OCI-LY1 (cell line): ENCODE data around the gene SORT1.

Source experiments
- H2AFZ ChIP-seq: fragments of 200-600 bp; sonication (generic), shearing (Covaris generic); 2 replicates; pipeline ENCODE4 v1.6.0; 2014; ENCODE audit warnings: antibody characterized with exemption, mild to moderate bottlenecking, low read length
- H3F3A ChIP-seq: fragments of 200-600 bp; sonication (generic), shearing (Covaris generic); 2 replicates; pipeline ENCODE4 v1.6.0; 2014; ENCODE audit warnings: mild to moderate bottlenecking, antibody characterized with exemption, low read length, moderate library complexity; ENCODE audit not compliant: insufficient read depth
- H3K27ac ChIP-seq: fragments of 200-600 bp; sonication (generic); 2 replicates; pipeline ENCODE4 v1.5.1; 2014; ENCODE audit warnings: low read length, mixed run types, mild to moderate bottlenecking, low read depth; ENCODE audit not compliant: poor library complexity, severe bottlenecking
- H3K27me3 ChIP-seq: fragments of 200-600 bp; sonication (generic); 2 replicates; pipeline ENCODE4 v1.6.0; 2014; ENCODE audit warnings: antibody characterized with exemption, mild to moderate bottlenecking, low read length, moderate library complexity; ENCODE audit not compliant: insufficient read depth
- H3K36me3 ChIP-seq: fragments of 200-600 bp; sonication (generic); 2 replicates; pipeline ENCODE4 v1.6.1; 2014; ENCODE audit warnings: mild to moderate bottlenecking, antibody characterized with exemption, low read length, moderate library complexity, mixed read lengths; ENCODE audit not compliant: insufficient read depth
- H3K4me1 ChIP-seq: fragments of 200-600 bp; sonication (generic); 2 replicates; pipeline ENCODE4 v1.5.1; 2014; ENCODE audit warnings: mild to moderate bottlenecking, low read length, moderate library complexity; ENCODE audit not compliant: insufficient read depth, severe bottlenecking
- H3K4me2 ChIP-seq: fragments of 200-600 bp; sonication (generic), shearing (Covaris generic); 2 replicates; pipeline ENCODE4 v1.6.1; 2014; ENCODE audit warnings: low read length
- H3K4me3 ChIP-seq: fragments of 200-600 bp; sonication (generic); 2 replicates; pipeline ENCODE4 v1.5.1; 2014; ENCODE audit warnings: low read length, low read depth, mild to moderate bottlenecking, mixed read lengths; ENCODE audit not compliant: poor library complexity, severe bottlenecking
- H3K79me2 ChIP-seq: fragments of 200-600 bp; shearing (Covaris generic); 2 replicates; pipeline ENCODE4 v1.6.1; 2016; ENCODE audit warnings: mixed run types, low read length, mixed read lengths; ENCODE audit not compliant: insufficient read depth
- H3K9ac ChIP-seq: fragments of 200-600 bp; sonication (generic), shearing (Covaris generic); 2 replicates; pipeline ENCODE4 v1.6.1; 2014; ENCODE audit warnings: mild to moderate bottlenecking, low read length, mixed read lengths
- H3K9me2 ChIP-seq: fragments of 200-600 bp; sonication (generic), shearing (Covaris generic); 2 replicates; pipeline ENCODE4 v1.6.1; 2014; ENCODE audit warnings: low read depth, mild to moderate bottlenecking, low read length, mixed read lengths
- H3K9me3 ChIP-seq: fragments of 200-600 bp; shearing (Covaris generic); 2 replicates; pipeline ENCODE4 v1.6.1; 2014; ENCODE audit warnings: low read length, mixed read lengths
- H4K20me1 ChIP-seq: fragments of 200-600 bp; sonication (generic), shearing (Covaris generic); 2 replicates; pipeline ENCODE4 v1.6.0; 2016; ENCODE audit warnings: mild to moderate bottlenecking, low read length; ENCODE audit not compliant: insufficient read depth
- CTCF ChIP-seq: fragments of 200-600 bp; sonication (generic), shearing (Covaris generic); IDR thresholded peaks from 2 replicates; pipeline ENCODE4 v1.5.1; 2017; ENCODE audit warnings: mild to moderate bottlenecking, antibody characterized with exemption, low read length, moderate library complexity, mixed read lengths
- EZH2 ChIP-seq: fragments of 200-600 bp; sonication (generic), shearing (Covaris generic); IDR thresholded peaks from 2 replicates; pipeline ENCODE4 v1.8.0; 2017; ENCODE audit warnings: borderline replicate concordance, mixed run types, mild to moderate bottlenecking, antibody characterized with exemption, low read length, moderate library complexity, mixed read lengths

SORT1 gene

GRCh38 chr1:109262231-109263055 is 135.3 kb downstream of the SORT1 start:
- H2AFZ ChIP-seq, result no peak overlapping the region

DNA sequence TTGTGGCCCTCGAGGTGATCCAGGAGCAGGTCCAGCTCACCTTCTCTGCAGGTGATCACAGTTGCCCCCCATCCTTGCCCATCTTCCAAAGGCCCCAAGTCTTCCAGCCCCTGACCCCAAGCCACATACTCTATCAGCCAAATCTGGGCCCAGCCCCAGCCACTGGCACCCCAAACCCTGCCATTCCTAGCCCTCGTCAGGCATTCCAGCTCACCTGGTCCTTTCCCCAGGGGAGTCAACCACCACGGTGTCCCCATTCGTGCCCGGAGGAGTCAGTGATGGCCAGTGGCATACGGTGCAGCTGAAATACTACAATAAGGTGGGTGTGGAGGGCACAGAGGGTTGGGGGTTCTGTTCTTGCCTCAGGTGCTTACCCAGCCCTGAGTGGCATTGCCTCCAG is 136.1 kb downstream of the SORT1 start:
- no peaks in the 10 kb centered on the region for H3K4me1 ChIP-seq
- H3K9me2 ChIP-seq, result no peaks in the 10 kb centered on the region
- no peaks in the 10 kb centered on the region for H3K9me3 ChIP-seq
- no peak overlapping the region for H3K4me2 ChIP-seq
- no peak overlapping the region for H2AFZ ChIP-seq
- no peak overlapping the region for H3K27ac ChIP-seq
- H3K27me3 ChIP-seq, result no peaks in the 10 kb centered on the region
- no peak overlapping the region for H3K9ac ChIP-seq
- no peaks in the 10 kb centered on the region for H3K79me2 ChIP-seq
- no peak for TF ChIP-seq CTCF
- TF ChIP-seq EZH2, result no peak
- H4K20me1 ChIP-seq, result no peaks in the 10 kb centered on the region
- no peak overlapping the region for H3K4me3 ChIP-seq
- H3K36me3 ChIP-seq, result no peaks in the 10 kb centered on the region
- H3F3A ChIP-seq, result no peaks in the 10 kb centered on the region

More at GRCh38 chr1:109262231-109263055, 135.3 kb downstream of the SORT1 start:
- Histone ChIP-seq H3K9me2 (no peaks in the 10 kb centered on the region), H3K9me3 (no peaks in the 10 kb centered on the region), H3K27me3 (no peaks in the 10 kb centered on the region), H3F3A (no peaks in the 10 kb centered on the region), H3K4me2 (no peak overlapping the region), H3K79me2 (no peaks in the 10 kb centered on the region), H3K4me1 (no peaks in the 10 kb centered on the region), H3K4me3 (no peak overlapping the region), H3K36me3 (no peaks in the 10 kb centered on the region), H3K9ac (no peak overlapping the region), H4K20me1 (no peaks in the 10 kb centered on the region), H3K27ac (no peak overlapping the region)
- TF ChIP-seq CTCF, result no peak
- no peak for TF ChIP-seq EZH2

- no peaks in the 10 kb centered on the region for H3K27me3 ChIP-seq
- no peaks in the 10 kb centered on the region for H3K4me1 ChIP-seq
- H4K20me1 ChIP-seq, result no peaks in the 10 kb centered on the region
- H2AFZ ChIP-seq, result no peak overlapping the region
- no peak for TF ChIP-seq EZH2
- H3K79me2 ChIP-seq, result no peaks in the 10 kb centered on the region
- no peaks in the 10 kb centered on the region for H3K9me3 ChIP-seq
- H3K36me3 ChIP-seq, result no peaks in the 10 kb centered on the region
- H3K9ac ChIP-seq, result no peak overlapping the region
- H3K9me2 ChIP-seq, result no peaks in the 10 kb centered on the region
- no peak overlapping the region for H3K4me2 ChIP-seq
- H3K4me3 ChIP-seq, result no peak overlapping the region
- no peak overlapping the region for H3K27ac ChIP-seq
- no peaks in the 10 kb centered on the region for H3F3A ChIP-seq
Observed at GRCh38 chr1:109261006-109261405, 136.7 kb downstream of the SORT1 start.
